GM12801 (cell line): ENCODE data around the gene OSBPL5.

ENCODE experiments used
- TF ChIP-seq, protein P1 (sequence below): IDR thresholded peaks from one replicate; pipeline ENCODE4 v1.5.1; 2011; ENCODE audit warnings: control low read depth; ENCODE audit not compliant: insufficient read length; ENCODE audit errors: extremely low read depth

OSBPL5 gene

DNA sequence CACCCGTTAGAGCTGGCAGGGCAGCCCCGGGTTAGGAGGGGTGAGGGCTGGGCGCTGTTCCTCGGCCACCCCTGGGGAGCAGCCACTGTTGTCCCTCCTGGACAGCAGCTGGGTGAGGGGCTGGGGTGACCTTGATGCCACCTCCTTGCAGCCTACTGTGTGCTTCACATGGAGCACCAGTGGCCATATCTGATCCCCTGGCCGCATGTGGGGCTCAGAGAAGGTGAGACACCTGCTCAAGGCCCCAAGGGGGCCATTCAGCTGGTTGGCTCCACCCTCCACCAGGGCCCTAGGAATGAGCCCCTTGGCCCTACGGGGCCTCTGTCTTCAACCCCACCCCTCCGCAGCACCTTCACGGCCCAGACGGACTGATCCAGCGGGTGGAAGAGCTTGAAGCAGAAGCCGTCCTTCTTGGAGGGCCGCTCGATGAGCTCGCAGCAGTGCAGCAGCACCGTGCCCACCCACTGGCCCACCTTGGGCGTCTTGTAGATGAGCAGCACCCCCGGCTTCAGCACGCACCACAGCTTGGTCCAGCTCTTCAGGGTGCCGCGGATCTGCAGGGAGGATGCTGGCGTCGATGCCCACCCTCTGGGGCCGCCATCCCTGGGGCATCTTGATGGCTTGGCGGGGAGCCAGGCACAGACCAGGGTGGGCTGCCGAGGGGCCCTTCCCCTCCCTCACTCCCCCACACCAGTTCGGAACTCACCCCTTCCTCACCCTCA is 44.9 kb downstream of the OSBPL5 start:
- TF ChIP-seq, protein P1, sequence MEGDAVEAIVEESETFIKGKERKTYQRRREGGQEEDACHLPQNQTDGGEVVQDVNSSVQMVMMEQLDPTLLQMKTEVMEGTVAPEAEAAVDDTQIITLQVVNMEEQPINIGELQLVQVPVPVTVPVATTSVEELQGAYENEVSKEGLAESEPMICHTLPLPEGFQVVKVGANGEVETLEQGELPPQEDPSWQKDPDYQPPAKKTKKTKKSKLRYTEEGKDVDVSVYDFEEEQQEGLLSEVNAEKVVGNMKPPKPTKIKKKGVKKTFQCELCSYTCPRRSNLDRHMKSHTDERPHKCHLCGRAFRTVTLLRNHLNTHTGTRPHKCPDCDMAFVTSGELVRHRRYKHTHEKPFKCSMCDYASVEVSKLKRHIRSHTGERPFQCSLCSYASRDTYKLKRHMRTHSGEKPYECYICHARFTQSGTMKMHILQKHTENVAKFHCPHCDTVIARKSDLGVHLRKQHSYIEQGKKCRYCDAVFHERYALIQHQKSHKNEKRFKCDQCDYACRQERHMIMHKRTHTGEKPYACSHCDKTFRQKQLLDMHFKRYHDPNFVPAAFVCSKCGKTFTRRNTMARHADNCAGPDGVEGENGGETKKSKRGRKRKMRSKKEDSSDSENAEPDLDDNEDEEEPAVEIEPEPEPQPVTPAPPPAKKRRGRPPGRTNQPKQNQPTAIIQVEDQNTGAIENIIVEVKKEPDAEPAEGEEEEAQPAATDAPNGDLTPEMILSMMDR = no peak

DNA sequence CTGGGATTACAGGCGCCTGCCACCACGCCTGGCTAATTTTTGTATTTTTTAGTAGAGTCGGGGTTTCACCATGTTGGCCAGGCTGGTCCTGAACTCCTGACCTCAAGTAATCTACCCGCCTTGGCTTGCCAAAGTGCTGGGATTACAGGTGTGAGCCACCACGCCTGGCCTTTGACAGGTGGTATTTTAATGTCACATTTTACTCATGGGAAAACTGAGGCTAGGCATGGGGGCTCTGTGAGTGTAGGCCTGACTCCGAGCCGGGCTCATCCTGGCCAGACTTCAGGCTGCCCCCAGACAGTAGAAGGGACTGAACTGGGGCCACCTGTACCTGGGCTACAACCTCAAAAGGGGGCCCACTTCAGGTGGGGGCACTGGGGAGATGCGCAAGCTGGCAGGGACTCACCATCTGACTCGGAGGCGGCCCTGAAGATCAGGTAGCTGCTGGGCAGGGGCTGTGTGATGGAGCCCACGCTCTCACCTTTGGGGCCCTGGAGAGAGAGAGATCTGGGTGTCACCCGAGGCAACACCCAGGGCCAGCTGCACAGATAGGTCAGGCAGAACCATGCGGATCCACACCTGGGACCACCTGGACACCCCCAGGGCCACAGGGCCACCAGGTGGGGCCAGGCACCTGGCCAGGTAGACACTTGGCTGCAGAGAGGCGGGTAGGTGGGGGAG is 45.8 kb downstream of the OSBPL5 start:
- TF ChIP-seq, protein P1 = no peak

DNA sequence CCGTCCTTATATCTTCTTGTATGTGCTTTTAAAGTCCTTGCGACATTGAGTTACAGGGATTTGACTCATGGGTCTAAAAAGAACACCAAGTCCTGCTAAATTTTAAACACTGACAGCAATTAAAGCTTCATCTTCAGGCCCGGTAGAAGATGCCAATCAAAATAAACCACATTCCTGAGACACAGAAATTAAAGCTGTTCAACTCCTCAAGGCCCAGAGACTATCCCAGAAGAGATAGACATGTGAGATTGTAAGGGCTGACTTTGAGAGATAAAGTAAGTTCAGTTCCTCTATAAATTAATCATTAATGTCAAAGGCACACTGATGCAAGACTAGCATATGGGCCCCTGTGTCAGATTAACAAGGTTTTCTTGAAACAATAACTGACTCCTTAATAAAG is 49.8 kb downstream of the OSBPL5 start:
- TF ChIP-seq, protein P1 = no peak

DNA sequence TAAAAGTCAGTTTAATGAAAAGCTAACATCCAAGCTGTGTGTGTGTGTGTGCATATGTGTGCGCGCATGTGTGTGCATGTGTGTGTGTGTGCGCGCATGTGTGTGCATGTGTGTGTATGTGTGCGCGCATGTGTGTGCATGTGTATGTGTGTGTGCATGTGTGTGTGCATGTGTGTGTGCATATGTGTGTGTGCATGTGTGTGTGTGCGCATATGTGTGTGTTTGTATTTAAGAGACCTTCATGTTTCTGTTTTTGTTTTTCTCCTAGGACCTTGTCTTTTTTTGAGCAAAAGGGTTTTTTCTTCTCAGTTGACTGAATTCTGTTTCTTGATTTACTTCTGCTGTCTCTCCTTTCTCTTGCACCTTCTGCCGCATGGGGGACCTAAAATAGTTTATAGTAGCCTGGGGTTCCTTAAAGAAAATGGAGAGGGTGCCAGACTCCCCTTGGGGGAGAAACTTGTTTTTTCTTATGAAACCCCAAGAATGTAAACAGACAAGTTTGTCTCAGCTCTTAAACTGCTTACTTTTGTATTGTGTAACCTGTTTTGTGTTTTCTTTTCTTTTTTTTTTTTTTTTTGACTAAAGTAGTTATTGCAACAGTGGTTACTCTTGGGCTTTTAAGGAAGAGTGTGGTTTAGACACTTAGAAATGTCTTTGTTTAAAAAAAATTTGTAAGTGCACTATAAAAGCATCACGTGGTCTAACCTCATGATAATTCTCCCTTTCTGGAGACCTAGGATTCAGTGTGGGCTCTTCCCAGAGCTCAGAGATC is 53.0 kb downstream of the OSBPL5 start:
- TF ChIP-seq, protein P1 = no peak

DNA sequence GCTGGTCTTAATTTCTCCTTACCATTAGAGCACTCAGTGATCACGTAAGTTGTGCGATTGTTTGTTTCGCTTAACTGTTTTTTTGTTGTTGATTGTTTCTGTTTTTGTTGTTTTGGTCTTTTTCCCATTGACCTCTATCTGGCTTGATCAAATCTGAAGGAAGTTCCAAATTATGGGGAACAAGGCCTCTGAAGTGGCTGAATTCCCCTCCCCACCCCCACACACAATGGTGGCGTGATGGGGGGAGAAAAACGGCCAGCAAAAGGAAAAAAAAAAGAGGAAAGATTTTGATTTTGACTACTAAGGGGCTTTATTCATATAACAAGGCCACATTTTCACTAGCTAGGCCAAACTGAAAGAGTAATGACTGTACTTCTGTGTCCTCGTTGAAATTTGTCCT is 53.6 kb downstream of the OSBPL5 start:
- TF ChIP-seq, protein P1 = no peak

DNA sequence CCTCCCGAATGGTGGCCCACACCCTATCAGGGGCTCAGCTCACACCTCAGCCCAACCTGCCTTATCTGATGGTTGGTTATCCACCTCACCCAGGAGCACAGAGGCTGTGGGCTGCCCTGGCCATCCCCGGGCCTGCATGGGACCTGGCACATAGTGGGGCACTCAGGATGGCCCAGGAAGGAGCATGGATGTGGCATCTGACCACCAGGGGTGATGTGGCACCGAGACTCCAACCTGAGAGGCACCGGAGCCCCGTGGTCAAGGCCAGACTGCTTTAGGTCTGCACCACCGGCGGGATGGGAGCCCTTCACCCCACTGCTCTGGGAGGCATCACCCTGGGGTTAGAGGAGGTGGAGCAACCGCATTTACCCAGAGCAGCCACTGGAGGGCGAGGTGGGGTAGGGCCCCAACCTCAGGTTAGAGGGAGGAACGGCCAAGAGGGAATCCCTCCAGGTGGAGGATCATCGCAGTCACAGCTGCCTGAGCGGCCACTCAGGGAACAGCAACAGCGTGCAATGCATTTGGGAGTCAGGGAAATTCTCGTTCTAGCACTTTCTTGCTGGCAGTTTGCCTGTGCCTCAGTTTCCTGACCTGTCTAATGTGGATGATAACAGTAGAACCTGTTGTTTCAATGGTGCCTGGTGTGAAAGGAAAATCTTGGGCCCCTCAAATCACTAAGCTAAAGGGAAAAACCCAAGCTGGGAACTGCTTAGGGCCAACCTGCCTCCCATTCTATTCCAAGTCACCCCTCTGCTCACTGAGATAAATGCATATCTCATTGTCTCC is 55.0 kb downstream of the OSBPL5 start:
- TF ChIP-seq, protein P1 = no peak

DNA sequence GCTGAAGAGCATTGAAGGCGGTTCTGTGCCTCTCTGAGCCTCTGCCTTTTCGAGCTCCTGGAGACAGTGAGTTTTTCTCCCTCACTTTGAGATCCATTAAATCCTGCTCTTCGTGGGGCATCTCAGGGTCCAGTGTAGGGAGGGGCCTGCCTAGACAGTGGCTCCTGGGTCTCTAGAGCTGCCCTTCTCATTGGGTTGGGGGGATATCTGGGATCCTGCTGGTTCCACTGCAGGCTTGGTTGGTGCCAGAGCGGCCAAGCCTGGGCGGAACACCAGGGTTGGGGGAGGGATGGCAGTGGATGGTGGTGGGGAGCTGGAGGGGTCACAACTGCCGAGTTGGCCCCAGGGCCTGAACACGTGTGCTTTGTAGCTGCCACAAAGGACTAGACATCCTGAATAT is 55.7 kb downstream of the OSBPL5 start:
- TF ChIP-seq, protein P1 = no peak
